ENCODE measurements around the gene FOXD4L1.
"Not testable (repeated sequence)": the region's sequence is repeated elsewhere in the genome, so short reads cannot be mapped to it uniquely, and the experiment has no call there.

The FOXD4L1 gene

DNA sequence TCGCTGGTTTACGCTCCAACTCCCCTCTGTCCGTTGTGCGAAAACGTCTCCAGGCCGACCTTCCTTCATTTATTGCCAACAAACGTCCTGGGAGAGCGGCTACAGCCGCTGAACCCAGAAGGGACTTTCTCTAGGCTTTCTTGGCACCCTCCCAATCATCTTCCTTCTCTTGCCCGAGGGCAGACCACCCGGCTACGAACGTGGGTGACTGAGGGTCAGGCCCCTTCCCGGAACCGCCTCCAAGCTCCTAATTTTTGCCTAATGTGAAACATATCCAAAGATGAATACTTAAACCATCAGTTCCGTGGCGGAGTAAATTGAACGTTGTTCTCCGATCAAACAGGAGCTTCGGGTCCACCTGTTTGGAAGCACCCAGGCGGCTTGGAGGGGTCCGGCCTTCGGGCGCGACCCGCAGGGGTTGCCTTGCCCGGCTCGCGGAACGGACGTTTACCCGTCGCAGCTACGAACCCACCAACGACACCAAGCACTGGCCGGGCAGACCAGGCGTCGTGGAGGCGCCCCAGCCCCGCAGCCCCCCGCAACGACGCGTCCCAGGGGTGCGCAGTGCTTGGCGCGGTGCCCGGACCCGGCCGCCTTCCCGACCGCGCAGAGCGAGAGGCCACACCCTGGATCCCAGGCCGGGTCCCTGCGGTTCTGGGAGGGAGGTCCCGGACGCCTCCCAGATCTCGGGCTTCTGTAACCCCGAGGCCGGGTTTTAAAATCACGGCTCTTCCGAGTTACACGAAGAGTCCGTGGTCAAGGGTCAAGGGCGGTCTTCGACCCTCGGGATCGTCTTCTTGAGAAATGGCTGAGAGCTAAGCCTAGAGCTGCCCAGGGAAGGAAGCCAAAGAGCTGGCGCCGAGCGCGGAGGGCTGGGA, 4.0 kb downstream of the FOXD4L1 start:
- H3K36me3 ChIP-seq (ENCODE audit: insufficient read depth, low read length); H3K4me3 ChIP-seq (ENCODE audit: low read length, poor library complexity, severe bottlenecking); H3K4me2 ChIP-seq (ENCODE audit: low read depth, low read length, poor library complexity, severe bottlenecking): not testable (repeated sequence)

DNA sequence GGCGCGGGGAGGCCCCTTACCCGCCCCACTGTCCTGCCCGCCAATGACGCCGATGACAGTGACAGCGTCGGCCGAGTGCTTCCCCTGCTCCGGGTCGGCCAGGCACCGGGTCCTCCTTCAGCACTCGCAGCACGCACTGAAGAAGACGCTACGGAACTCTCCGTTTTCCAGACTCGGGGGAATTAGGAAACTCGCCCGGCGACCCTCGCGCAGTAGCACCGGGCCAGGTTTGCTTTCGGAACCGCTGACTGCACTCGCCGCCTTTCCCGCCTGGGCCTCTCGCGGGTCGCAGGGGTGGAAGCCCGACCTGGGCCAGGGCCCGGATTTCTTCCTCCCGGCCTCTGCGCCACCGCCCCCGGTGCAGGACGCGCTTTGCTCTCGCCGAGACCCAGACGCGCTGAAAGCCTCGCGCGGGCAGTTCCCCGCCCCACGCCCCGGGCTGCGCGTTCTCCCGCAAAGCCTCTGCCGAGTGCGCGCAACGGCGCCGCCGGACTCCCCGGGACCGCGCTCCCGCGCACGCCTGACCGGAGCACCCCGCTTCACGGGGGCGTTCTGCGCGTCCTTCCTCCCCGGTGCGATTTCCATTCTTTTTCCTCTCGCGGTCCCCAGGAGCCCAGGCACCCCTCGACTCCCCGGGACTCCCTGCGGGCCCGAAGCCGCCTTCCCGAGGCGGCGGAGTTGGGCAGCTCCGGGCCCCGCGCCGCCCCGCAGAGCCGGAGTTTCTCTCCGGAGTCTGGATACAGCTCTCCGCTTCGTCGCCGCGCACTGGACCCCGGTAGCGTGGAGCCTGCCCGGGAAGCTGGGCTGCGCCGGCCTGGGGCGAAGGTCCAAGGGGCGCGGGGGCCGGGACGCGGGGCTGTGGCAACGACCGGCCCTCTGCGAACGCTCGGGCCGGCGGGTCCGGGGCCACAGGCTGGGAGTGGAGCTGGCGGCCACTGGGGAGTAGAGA, 4.9 kb downstream of the FOXD4L1 start:
- not testable (repeated sequence) for H3K27me3 ChIP-seq (ENCODE audit: insufficient read depth, low read length, poor library complexity, severe bottlenecking)

More for the DNA sequence above, 4.0 kb downstream of the FOXD4L1 start:
- H3K9me2 ChIP-seq (replicated peaks; ENCODE audit: low read depth, low read length); H2AFZ ChIP-seq (ENCODE audit: low read length); H3K4me1 ChIP-seq (ENCODE audit: insufficient read depth, low read length, poor library complexity, severe bottlenecking); H3K9ac ChIP-seq (ENCODE audit: low read depth, low read length, poor library complexity, severe bottlenecking); H3K79me2 ChIP-seq (ENCODE audit: insufficient read depth, low read length); H3K27me3 ChIP-seq (ENCODE audit: insufficient read depth, low read length, poor library complexity, severe bottlenecking); H4K20me1 ChIP-seq (ENCODE audit: insufficient read depth, low read length, poor library complexity, severe bottlenecking); H3F3A ChIP-seq (ENCODE audit: low read depth); H3K9me3 ChIP-seq (ENCODE audit: insufficient read depth, low read depth, low read length): not testable (repeated sequence)

DNA sequence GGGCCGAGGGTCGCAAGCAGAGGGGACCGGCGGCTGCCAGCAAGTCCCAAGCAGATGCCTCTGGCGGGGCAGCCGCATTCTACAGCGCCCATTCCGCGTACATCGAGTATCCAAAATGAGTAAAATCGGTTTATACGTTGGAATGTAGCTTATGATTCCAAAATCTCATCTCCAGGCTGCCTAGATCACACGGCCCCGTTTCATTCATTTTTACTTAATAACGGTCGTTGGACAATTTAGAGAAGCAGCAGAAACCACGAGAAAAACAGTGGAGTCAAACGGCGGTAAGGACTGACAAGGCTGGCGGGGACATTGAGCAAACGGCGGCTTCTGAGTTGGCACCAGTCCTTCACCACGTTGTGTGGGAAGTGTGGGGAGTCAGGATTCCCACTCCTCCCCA, 5.6 kb downstream of the FOXD4L1 start:
- not testable (repeated sequence) for H3K4me2 ChIP-seq (ENCODE audit: low read depth, low read length, poor library complexity, severe bottlenecking); H3K4me3 ChIP-seq (ENCODE audit: low read length, poor library complexity, severe bottlenecking); H3K36me3 ChIP-seq (ENCODE audit: insufficient read depth, low read length); H3K9ac ChIP-seq (ENCODE audit: low read depth, low read length, poor library complexity, severe bottlenecking); H2AFZ ChIP-seq (ENCODE audit: low read length); H3F3A ChIP-seq (ENCODE audit: low read depth); H4K20me1 ChIP-seq (ENCODE audit: insufficient read depth, low read length, poor library complexity, severe bottlenecking); H3K79me2 ChIP-seq (ENCODE audit: insufficient read depth, low read length); H3K9me2 ChIP-seq (replicated peaks; ENCODE audit: low read depth, low read length); H3K9me3 ChIP-seq (ENCODE audit: insufficient read depth, low read depth, low read length); H3K4me1 ChIP-seq (ENCODE audit: insufficient read depth, low read length, poor library complexity, severe bottlenecking); H3K27me3 ChIP-seq (ENCODE audit: insufficient read depth, low read length, poor library complexity, severe bottlenecking)

More for the DNA sequence above, 4.9 kb downstream of the FOXD4L1 start:
- not testable (repeated sequence) for H3K4me2 ChIP-seq (ENCODE audit: low read depth, low read length, poor library complexity, severe bottlenecking); H4K20me1 ChIP-seq (ENCODE audit: insufficient read depth, low read length, poor library complexity, severe bottlenecking); H3K9ac ChIP-seq (ENCODE audit: low read depth, low read length, poor library complexity, severe bottlenecking); H3K9me3 ChIP-seq (ENCODE audit: insufficient read depth, low read depth, low read length); H3K4me1 ChIP-seq (ENCODE audit: insufficient read depth, low read length, poor library complexity, severe bottlenecking); H3K79me2 ChIP-seq (ENCODE audit: insufficient read depth, low read length); H2AFZ ChIP-seq (ENCODE audit: low read length); H3K4me3 ChIP-seq (ENCODE audit: low read length, poor library complexity, severe bottlenecking); H3K36me3 ChIP-seq (ENCODE audit: insufficient read depth, low read length); H3K9me2 ChIP-seq (replicated peaks; ENCODE audit: low read depth, low read length); H3F3A ChIP-seq (ENCODE audit: low read depth)

DNA sequence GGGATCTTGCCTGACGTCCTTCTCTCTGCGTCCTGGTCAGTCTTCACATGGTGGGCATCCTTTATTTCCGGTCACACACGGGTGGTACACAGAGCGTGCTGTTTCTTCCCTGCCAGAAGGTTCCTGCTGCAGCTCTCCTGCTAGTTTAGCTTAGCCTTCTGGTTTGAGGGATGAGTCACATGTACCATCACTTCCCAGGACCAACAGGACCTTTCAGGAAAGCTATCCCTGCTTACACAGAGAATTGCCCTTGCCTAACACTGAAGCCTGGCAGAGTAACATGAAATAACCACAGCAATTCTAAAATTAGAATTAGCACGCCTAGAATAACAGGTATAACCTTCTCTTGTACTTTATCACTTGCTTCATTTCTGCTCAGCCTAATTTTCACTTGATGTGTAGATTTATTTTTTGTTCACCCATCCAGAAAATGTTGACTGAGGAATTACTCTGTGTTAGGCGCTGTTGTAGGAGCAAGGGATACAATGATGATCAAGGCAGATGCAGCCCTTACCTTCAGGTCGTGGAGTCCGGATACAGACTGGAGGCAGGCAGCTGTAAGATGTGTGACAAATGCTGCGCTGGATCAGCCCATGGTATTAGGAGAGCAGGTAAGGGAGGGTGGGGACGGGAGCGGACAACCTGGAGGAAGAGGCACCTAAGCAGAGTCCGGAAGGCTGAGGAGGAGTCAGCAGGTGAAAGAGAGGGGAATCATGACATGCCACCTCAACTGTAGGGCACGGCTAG, 9.1 kb downstream of the FOXD4L1 start:
- not testable (repeated sequence) for H3K4me3 ChIP-seq (ENCODE audit: low read length, poor library complexity, severe bottlenecking); H3F3A ChIP-seq (ENCODE audit: low read depth); H3K9me3 ChIP-seq (ENCODE audit: insufficient read depth, low read depth, low read length); H3K4me2 ChIP-seq (ENCODE audit: low read depth, low read length, poor library complexity, severe bottlenecking); H3K27me3 ChIP-seq (ENCODE audit: insufficient read depth, low read length, poor library complexity, severe bottlenecking); H3K9ac ChIP-seq (ENCODE audit: low read depth, low read length, poor library complexity, severe bottlenecking); H3K79me2 ChIP-seq (ENCODE audit: insufficient read depth, low read length); H3K36me3 ChIP-seq (ENCODE audit: insufficient read depth, low read length); H3K4me1 ChIP-seq (ENCODE audit: insufficient read depth, low read length, poor library complexity, severe bottlenecking); H3K9me2 ChIP-seq (replicated peaks; ENCODE audit: low read depth, low read length); H2AFZ ChIP-seq (ENCODE audit: low read length); H4K20me1 ChIP-seq (ENCODE audit: insufficient read depth, low read length, poor library complexity, severe bottlenecking)

DNA sequence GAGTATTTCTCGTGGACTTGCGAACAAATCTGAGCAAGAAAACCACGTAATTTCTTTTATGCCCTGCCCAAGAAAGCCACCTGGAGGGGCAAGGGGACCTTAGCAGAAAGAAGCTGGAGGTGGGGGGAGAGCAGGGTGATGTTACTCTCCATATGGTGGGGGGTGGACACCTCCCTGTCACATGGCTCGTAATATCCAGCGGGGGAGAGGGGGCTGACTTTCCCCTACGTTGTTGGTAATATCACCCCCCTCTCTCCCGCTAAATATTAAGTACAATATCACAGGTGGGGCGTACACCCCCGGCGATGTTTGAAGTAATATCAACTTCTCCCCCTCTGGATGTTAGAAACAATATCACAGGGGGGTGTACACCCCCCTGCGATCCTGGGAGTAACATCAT, 9.7 kb downstream of the FOXD4L1 start:
- H3F3A ChIP-seq (ENCODE audit: low read depth); H4K20me1 ChIP-seq (ENCODE audit: insufficient read depth, low read length, poor library complexity, severe bottlenecking); H3K27me3 ChIP-seq (ENCODE audit: insufficient read depth, low read length, poor library complexity, severe bottlenecking); H3K4me3 ChIP-seq (ENCODE audit: low read length, poor library complexity, severe bottlenecking); H3K9me3 ChIP-seq (ENCODE audit: insufficient read depth, low read depth, low read length); H3K4me1 ChIP-seq (ENCODE audit: insufficient read depth, low read length, poor library complexity, severe bottlenecking); H2AFZ ChIP-seq (ENCODE audit: low read length); H3K9ac ChIP-seq (ENCODE audit: low read depth, low read length, poor library complexity, severe bottlenecking); H3K36me3 ChIP-seq (ENCODE audit: insufficient read depth, low read length); H3K4me2 ChIP-seq (ENCODE audit: low read depth, low read length, poor library complexity, severe bottlenecking); H3K79me2 ChIP-seq (ENCODE audit: insufficient read depth, low read length); H3K9me2 ChIP-seq (replicated peaks; ENCODE audit: low read depth, low read length): not testable (repeated sequence)

DNA sequence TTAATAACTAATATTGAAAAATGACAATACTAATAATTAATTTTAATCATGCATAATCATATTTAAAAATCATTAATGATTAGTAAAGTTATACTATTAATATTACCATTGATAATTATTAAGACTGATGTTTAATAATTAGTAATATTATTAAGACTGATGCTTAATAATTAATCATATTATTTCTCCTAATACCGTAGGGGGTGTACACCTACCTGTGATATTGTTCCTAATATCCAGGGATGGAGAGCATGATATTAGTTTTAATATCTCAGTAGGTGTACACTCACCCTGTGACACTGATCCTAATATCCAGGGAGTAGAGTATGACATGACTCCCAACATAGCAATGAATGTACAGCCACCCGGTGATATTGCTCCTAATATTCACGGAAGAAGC, 12.4 kb downstream of the FOXD4L1 start:
- not testable (repeated sequence) for H3K9me3 ChIP-seq (ENCODE audit: insufficient read depth, low read depth, low read length); H3K36me3 ChIP-seq (ENCODE audit: insufficient read depth, low read length); H4K20me1 ChIP-seq (ENCODE audit: insufficient read depth, low read length, poor library complexity, severe bottlenecking); H3K4me3 ChIP-seq (ENCODE audit: low read length, poor library complexity, severe bottlenecking); H3K9me2 ChIP-seq (replicated peaks; ENCODE audit: low read depth, low read length); H3K9ac ChIP-seq (ENCODE audit: low read depth, low read length, poor library complexity, severe bottlenecking); H3K4me1 ChIP-seq (ENCODE audit: insufficient read depth, low read length, poor library complexity, severe bottlenecking); H3K27me3 ChIP-seq (ENCODE audit: insufficient read depth, low read length, poor library complexity, severe bottlenecking); H2AFZ ChIP-seq (ENCODE audit: low read length); H3F3A ChIP-seq (ENCODE audit: low read depth); H3K4me2 ChIP-seq (ENCODE audit: low read depth, low read length, poor library complexity, severe bottlenecking); H3K79me2 ChIP-seq (ENCODE audit: insufficient read depth, low read length)

DNA sequence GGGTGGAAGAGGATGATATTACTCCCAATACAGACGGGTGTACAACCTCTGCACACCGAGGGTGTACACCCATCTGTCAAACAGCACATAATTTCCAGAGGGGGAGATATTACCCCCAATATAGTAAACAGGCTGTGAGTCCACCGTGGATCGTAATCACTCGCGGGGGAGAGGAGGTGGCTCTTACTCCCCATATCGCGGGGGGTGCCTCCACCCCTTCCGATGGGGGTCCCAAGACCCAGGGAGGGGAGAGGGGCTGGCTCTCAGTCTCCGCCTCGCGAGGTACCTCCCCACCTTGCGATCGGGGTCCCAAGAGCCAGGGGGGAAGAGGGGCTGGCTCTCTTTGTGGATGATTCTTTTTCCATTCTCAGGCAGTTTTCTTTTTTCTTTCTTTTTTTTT, 13.4 kb downstream of the FOXD4L1 start:
- not testable (repeated sequence) for H3K9me3 ChIP-seq (ENCODE audit: insufficient read depth, low read depth, low read length); H3K4me2 ChIP-seq (ENCODE audit: low read depth, low read length, poor library complexity, severe bottlenecking); H4K20me1 ChIP-seq (ENCODE audit: insufficient read depth, low read length, poor library complexity, severe bottlenecking); H3K27me3 ChIP-seq (ENCODE audit: insufficient read depth, low read length, poor library complexity, severe bottlenecking); H3K4me1 ChIP-seq (ENCODE audit: insufficient read depth, low read length, poor library complexity, severe bottlenecking); H3K4me3 ChIP-seq (ENCODE audit: low read length, poor library complexity, severe bottlenecking); H3K9me2 ChIP-seq (replicated peaks; ENCODE audit: low read depth, low read length); H3K9ac ChIP-seq (ENCODE audit: low read depth, low read length, poor library complexity, severe bottlenecking); H3F3A ChIP-seq (ENCODE audit: low read depth); H3K79me2 ChIP-seq (ENCODE audit: insufficient read depth, low read length); H3K36me3 ChIP-seq (ENCODE audit: insufficient read depth, low read length); H2AFZ ChIP-seq (ENCODE audit: low read length)
